22Rv1 (cell line): ENCODE results near the gene NRG3.

Experiments used
- CTCF ChIP-seq: fragments of 450-650 bp; IDR thresholded peaks from 2 replicates; pipeline ENCODE4 v1.5.1; 2017; ENCODE audit warnings: mild to moderate bottlenecking
- ZFX ChIP-seq: fragments of 450-650 bp; IDR thresholded peaks from 2 replicates; pipeline ENCODE4 v1.6.1; 2017; ENCODE audit warnings: antibody characterized with exemption, borderline replicate concordance

- TF ChIP-seq CTCF (no peak), ZFX (no peak)
Measured at GRCh38 chr10:81866753-81867152, 8.2 kb upstream of the NRG3 start.
